Measurements from ENCODE around the gene TMEM131.

GRCh38 chr2:97910403-97911205 is 85.1 kb downstream of the TMEM131 start:
- TF ChIP-seq CTCF (IDR thresholded peaks at IDR 0.05 in 4 of 5, conservative IDR thresholded peaks at IDR 0.05 in 1 of 5) (no peak), POLR2A (IDR thresholded peaks at IDR 0.05) (no peak)
